22Rv1 (cell line): ENCODE data around the gene COLQ.

Experiments used
- ZFX ChIP-seq: fragments of 450-650 bp; IDR thresholded peaks from 2 replicates; pipeline ENCODE4 v1.6.1; 2017; ENCODE audit warnings: antibody characterized with exemption, borderline replicate concordance
- TF ChIP-seq, protein P1 (sequence below): fragments of 450-650 bp; IDR thresholded peaks from 2 replicates; pipeline ENCODE4 v1.5.1; 2017; ENCODE audit warnings: mild to moderate bottlenecking

DNA sequence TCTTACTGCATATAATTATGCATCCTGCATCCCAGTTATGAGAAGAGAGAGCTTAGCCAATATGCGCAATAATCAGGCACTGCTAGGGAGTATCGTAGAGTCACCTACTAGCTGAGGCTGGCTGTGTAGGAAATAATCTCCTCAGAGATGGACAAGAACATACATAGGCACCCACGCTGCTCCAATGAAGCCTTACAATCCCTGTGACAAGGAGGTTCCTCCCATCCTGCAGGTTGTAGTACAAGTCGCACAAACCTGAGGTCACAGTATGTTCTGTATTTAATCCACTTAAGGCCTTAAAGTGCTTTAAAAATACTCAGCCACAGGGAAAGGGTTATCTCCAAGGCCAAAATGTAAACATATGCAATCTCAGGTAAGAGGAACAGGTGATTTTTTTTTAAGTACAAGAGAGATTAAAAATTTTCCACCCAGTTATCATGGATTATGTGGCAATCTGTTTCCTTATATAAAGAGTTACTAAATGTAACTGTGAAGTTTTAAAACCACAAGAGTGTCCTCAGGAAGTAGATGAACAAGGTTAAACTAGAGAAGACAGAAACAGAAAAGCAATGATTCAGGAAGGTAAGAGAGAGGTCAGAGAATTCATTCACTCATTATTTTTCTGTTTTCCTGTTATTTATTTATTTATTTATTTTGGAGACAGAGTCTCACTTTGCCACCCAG, 7.5 kb upstream of the COLQ start:
- TF ChIP-seq, protein P1, sequence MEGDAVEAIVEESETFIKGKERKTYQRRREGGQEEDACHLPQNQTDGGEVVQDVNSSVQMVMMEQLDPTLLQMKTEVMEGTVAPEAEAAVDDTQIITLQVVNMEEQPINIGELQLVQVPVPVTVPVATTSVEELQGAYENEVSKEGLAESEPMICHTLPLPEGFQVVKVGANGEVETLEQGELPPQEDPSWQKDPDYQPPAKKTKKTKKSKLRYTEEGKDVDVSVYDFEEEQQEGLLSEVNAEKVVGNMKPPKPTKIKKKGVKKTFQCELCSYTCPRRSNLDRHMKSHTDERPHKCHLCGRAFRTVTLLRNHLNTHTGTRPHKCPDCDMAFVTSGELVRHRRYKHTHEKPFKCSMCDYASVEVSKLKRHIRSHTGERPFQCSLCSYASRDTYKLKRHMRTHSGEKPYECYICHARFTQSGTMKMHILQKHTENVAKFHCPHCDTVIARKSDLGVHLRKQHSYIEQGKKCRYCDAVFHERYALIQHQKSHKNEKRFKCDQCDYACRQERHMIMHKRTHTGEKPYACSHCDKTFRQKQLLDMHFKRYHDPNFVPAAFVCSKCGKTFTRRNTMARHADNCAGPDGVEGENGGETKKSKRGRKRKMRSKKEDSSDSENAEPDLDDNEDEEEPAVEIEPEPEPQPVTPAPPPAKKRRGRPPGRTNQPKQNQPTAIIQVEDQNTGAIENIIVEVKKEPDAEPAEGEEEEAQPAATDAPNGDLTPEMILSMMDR: no peak
- no peak for TF ChIP-seq ZFX
